GM23338 (cell line): Measurements from ENCODE around the gene DDC.

ENCODE experiments used
- CREB1 ChIP-seq: fragments of 250-450 bp; sonication (Bioruptor Pico); IDR thresholded peaks from 2 replicates; pipeline ENCODE4 v1.5.0; 2020; ENCODE audit warnings: low read depth, mild to moderate bottlenecking, moderate library complexity
- CTCF ChIP-seq, 2 experiments: fragments of 200-600 bp in 1 of 2; sonication (generic) in 1 of 2; conservative IDR thresholded peaks; 2 replicates each; pipeline versions ENCODE4 v1.5.1 to v1.6.1; 2016 to 2017; ENCODE audit warnings: antibody characterized with exemption in 2 of 2, low read depth in 2 of 2, mild to moderate bottlenecking in 2 of 2, moderate library complexity in 1 of 2
- EZH2 ChIP-seq: fragments of 200-600 bp; sonication (generic); IDR thresholded peaks from one replicate; pipeline ENCODE4 v1.8.0; 2017; ENCODE audit warnings: antibody characterized with exemption, mild to moderate bottlenecking, low read depth; ENCODE audit not compliant: unreplicated experiment
- EZH2phosphoT487 ChIP-seq: fragments of 200-600 bp; sonication (generic); IDR thresholded peaks from one replicate; pipeline ENCODE4 v1.8.1; 2018; ENCODE audit warnings: antibody characterized with exemption; ENCODE audit not compliant: unreplicated experiment
- JUNB ChIP-seq: IDR thresholded peaks from one replicate; pipeline ENCODE4 v1.6.1; 2016; ENCODE audit warnings: antibody characterized with exemption; ENCODE audit not compliant: unreplicated experiment
- NANOG ChIP-seq: IDR thresholded peaks from 2 replicates; pipeline ENCODE4 v1.6.1; 2016; ENCODE audit warnings: antibody characterized with exemption, borderline replicate concordance
- POLR2AphosphoS5 ChIP-seq: IDR thresholded peaks from 2 replicates; pipeline ENCODE4 v1.6.1; 2016; ENCODE audit warnings: antibody characterized with exemption, low read depth
- REST ChIP-seq: IDR thresholded peaks from one replicate; pipeline ENCODE4 v1.6.1; 2018; ENCODE audit warnings: antibody characterized with exemption; ENCODE audit not compliant: unreplicated experiment
- STAT1 ChIP-seq: IDR thresholded peaks from one replicate; pipeline ENCODE4 v1.6.1; 2016; ENCODE audit warnings: antibody characterized with exemption; ENCODE audit not compliant: unreplicated experiment
- ZNF114 ChIP-seq: fragments of 250-450 bp; sonication (Bioruptor Pico); IDR thresholded peaks from 2 replicates; pipeline ENCODE4 v1.5.0; 2020; ENCODE audit warnings: mild to moderate bottlenecking, moderate library complexity
- TF ChIP-seq, protein P1 (sequence below): IDR thresholded peaks from 2 replicates; pipeline ENCODE4 v1.6.1; 2016; ENCODE audit warnings: antibody characterized with exemption

DNA sequence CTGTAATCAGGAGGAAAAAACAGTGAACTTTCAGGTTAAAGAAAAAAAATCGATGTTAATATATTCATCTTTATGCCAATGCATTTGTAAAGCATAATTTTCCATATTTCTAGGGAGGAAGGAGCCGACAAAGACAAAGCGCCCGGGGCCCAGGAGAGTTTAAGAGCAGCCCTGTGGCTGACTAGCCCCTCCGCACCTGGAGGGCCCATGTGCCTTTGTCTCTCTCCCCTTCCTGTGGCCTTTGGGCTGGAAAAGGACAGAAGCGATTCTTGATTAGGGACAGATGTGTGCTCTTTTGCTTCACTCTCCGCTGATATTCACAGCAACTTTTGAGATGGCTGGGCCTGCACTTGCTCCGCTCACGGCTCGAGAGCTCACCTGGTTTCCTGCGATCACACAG is 23.1 kb downstream of the DDC start:
- TF ChIP-seq CTCF (conservative IDR thresholded peaks at IDR 0.05; ENCODE audit: low read depth in 2 of 2) (no peak), EZH2 (no peak), STAT1 (no peak), CREB1 (CRISPR knock-in tag) (no peak), POLR2AphosphoS5 (no peak), EZH2phosphoT487 (no peak), REST (no peak), NANOG (no peak), JUNB (no peak), ZNF114 (CRISPR knock-in tag) (no peak)
- TF ChIP-seq, protein P1, sequence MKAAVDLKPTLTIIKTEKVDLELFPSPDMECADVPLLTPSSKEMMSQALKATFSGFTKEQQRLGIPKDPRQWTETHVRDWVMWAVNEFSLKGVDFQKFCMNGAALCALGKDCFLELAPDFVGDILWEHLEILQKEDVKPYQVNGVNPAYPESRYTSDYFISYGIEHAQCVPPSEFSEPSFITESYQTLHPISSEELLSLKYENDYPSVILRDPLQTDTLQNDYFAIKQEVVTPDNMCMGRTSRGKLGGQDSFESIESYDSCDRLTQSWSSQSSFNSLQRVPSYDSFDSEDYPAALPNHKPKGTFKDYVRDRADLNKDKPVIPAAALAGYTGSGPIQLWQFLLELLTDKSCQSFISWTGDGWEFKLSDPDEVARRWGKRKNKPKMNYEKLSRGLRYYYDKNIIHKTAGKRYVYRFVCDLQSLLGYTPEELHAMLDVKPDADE, result no peak
